CD8-positive, alpha-beta memory T cell (primary cell): ENCODE data around the gene RIT2. TPM values are rescaled to one million over a fixed set of nuclear protein-coding genes. Genes with fewer than 3 reads are reported as not detected.

Source experiments
- CTCF ChIA-PET: fragments of 350-600 bp; sonication (Branson Sonifier 250); formaldehyde crosslinking; loops from one replicate; lab custom pipeline; 2021; ENCODE audit warnings: antibody characterized with exemption; lab: Charles Lee
- POLR2A ChIA-PET: fragments of 350-600 bp; sonication (Branson Sonifier 250); formaldehyde crosslinking; loops from one replicate; lab custom pipeline; 2021; ENCODE audit warnings: antibody characterized with exemption; lab: Charles Lee
- DNase-seq, 5 donors: peaks; one replicate each; pipeline versions ENCODE4 v3.0.0 to v3.0.0-alpha.2; 2020 to 2022; ENCODE audit warnings: mixed read lengths in 1 of 5
- H3K27ac ChIP-seq: one replicate; pipeline ENCODE4 v1.7.0; 2013; ENCODE audit warnings: low read depth, mild to moderate bottlenecking, low read length, moderate library complexity
- H3K27me3 ChIP-seq: 2 replicates; pipeline ENCODE4 v1.7.0; 2013; ENCODE audit warnings: low read length, mild to moderate bottlenecking; ENCODE audit not compliant: insufficient read depth, poor library complexity, severe bottlenecking
- H3K36me3 ChIP-seq: 2 replicates; pipeline ENCODE4 v1.7.0; 2013; ENCODE audit warnings: mild to moderate bottlenecking, low read length, moderate library complexity; ENCODE audit not compliant: insufficient read depth
- H3K4me1 ChIP-seq: 2 replicates; pipeline ENCODE4 v1.7.0; 2013; ENCODE audit warnings: mild to moderate bottlenecking, low read length, moderate library complexity; ENCODE audit not compliant: insufficient read depth
- H3K4me3 ChIP-seq: 2 replicates; pipeline ENCODE4 v1.7.0; 2013; ENCODE audit warnings: mild to moderate bottlenecking, low read length
- H3K9me3 ChIP-seq: 2 replicates; pipeline ENCODE4 v1.7.0; 2013; ENCODE audit warnings: mild to moderate bottlenecking, low read length
- H3K27ac Mint-ChIP-seq, 8 donors: one replicate each; pipeline ENCODE4 v1.8.0; 2020 to 2021; ENCODE audit warnings: mixed read lengths in 8 of 8, mild to moderate bottlenecking in 6 of 8, inconsistent platforms in 3 of 8, moderate library complexity in 3 of 8
- H3K27me3 Mint-ChIP-seq, 2 donors: one replicate each; pipeline ENCODE4 v1.8.0; 2020 to 2021; ENCODE audit warnings: mixed read lengths in 2 of 2, mild to moderate bottlenecking in 1 of 2, moderate library complexity in 1 of 2
- H3K36me3 Mint-ChIP-seq, 3 donors: one replicate each; pipeline ENCODE4 v1.8.0; 2020 to 2021; ENCODE audit warnings: mixed read lengths in 3 of 3, inconsistent platforms in 1 of 3, mild to moderate bottlenecking in 1 of 3
- H3K4me1 Mint-ChIP-seq, 3 donors: one replicate each; pipeline ENCODE4 v1.8.0; 2020 to 2021; ENCODE audit warnings: mixed read lengths in 3 of 3, inconsistent platforms in 1 of 3, mild to moderate bottlenecking in 1 of 3
- H3K4me3 Mint-ChIP-seq, 7 donors: one replicate each; pipeline ENCODE4 v1.8.0; 2020 to 2021; ENCODE audit warnings: mixed read lengths in 7 of 7, mild to moderate bottlenecking in 6 of 7, moderate library complexity in 4 of 7, inconsistent platforms in 2 of 7
- H3K9me3 Mint-ChIP-seq, 5 donors: one replicate each; pipeline ENCODE4 v1.8.0; 2020 to 2022; ENCODE audit warnings: mixed read lengths in 5 of 5, mild to moderate bottlenecking in 3 of 5, moderate library complexity in 2 of 5, inconsistent platforms in 1 of 5
- polyA plus RNA-seq: library from polyadenylated mRNA; unstranded; fragments of 300-500 nt; fragmentation: Illumina TruSeq; gene quantifications from one replicate; pipeline ENCODE4 v1.2.3, GENCODE V29; 2021
- total RNA-seq, 2 experiments: library from RNA; stranded (reverse); gene quantifications; one replicate each; pipeline ENCODE4 v1.2.3, GENCODE V29; 2021

RIT2 gene
- total and polyA plus RNA-seq, 3 experiments from 2014 or later, result not detected

DNA sequence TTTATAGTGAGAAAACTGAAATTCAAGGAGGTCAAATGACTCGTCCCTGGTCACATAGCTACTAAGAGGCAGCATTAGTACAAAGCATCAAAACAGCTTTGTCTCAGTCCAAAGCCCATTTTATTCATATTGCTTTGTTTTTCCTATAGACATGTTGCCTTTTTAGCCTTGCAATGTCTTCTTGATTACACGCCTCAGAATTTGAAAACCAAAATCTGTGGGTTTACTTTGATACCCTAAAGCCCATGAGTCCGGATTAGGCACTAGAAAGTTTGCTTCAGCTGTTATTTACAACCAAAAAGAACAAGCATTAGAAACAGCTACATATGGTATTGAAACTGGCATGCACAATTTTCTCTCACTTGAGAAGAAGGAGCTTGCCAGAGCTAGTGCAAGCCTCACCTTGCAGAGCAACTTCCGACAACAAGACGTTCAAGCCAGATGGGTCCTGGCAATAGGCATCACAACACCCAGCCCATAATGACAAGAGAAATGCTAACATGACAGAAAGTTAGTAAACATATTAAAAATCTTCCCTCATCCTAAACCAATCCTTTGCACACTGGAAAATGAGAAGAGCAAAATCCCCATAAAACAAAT is 276.8 kb downstream of the RIT2 start:
- H3K4me1 ChIP-seq, result no peaks in the 10 kb centered on the region
- no peaks in the 10 kb centered on the region for H3K36me3 ChIP-seq
- H3K27ac Mint-ChIP-seq, result no peak overlapping the region
- POLR2A ChIA-PET, result no interaction called here
- H3K9me3 Mint-ChIP-seq, result peaks cover 6 to 40% (median 11%) of the 10 kb centered on the region in 5 donors
- H3K4me3 Mint-ChIP-seq, result no peak overlapping the region
- H3K27ac ChIP-seq, result no peak overlapping the region
- no peak overlapping the region for H3K4me3 ChIP-seq
- no peak for DNase-seq
- H3K4me1 Mint-ChIP-seq, result no peaks in the 10 kb centered on the region
- H3K27me3 ChIP-seq, result no peaks in the 10 kb centered on the region
- H3K9me3 ChIP-seq, result no peaks in the 10 kb centered on the region
- no peaks in the 10 kb centered on the region for H3K27me3 Mint-ChIP-seq
- CTCF ChIA-PET, result no interaction called here
- no peaks in the 10 kb centered on the region for H3K36me3 Mint-ChIP-seq

GRCh38 chr18:42830936-42831335 is 284.5 kb downstream of the RIT2 start:
- Mint-ChIP-seq H3K4me1 (no peaks in the 10 kb centered on the region), H3K4me3 (no peak overlapping the region), H3K27ac (no peak overlapping the region), H3K36me3 (no peaks in the 10 kb centered on the region), H3K27me3 (no peaks in the 10 kb centered on the region), H3K9me3 (peaks cover 5 to 28% (median 8%) of the 10 kb centered on the region in 5 donors)
- no peaks in the 10 kb centered on the region for H3K9me3 ChIP-seq
- no peaks in the 10 kb centered on the region for H3K36me3 ChIP-seq
- H3K4me3 ChIP-seq, result no peak overlapping the region
- no peaks in the 10 kb centered on the region for H3K4me1 ChIP-seq
- H3K27ac ChIP-seq, result no peak overlapping the region
- POLR2A ChIA-PET, result no interaction called here
- DNase-seq, result no peak
- CTCF ChIA-PET, result no interaction called here
- no peaks in the 10 kb centered on the region for H3K27me3 ChIP-seq

DNA sequence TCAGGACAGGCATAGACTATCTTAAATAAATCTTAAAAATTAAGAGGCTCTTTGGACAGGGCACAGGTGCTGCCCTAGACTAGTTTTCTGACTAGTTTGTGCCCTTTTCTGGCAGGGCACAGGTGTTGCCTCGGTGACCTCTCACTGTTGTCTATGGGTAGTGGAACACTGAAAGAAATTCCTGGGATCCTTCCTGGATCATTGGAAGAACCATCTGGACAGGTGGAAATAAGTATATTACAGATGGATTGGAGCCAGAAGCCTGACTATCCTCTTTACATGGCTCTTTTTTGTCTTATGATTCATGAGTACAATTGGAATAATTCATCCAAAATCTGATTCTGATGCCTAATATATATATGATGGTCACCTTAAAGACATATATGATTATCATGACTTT is 286.6 kb downstream of the RIT2 start:
- H3K27ac ChIP-seq, result no peak overlapping the region
- no peak overlapping the region for H3K4me3 ChIP-seq
- no peaks in the 10 kb centered on the region for H3K9me3 ChIP-seq
- Mint-ChIP-seq H3K27ac (no peak overlapping the region), H3K9me3 (peaks cover 5 to 30% (median 8%) of the 10 kb centered on the region in 5 donors), H3K4me3 (no peak overlapping the region), H3K4me1 (no peaks in the 10 kb centered on the region), H3K36me3 (no peaks in the 10 kb centered on the region), H3K27me3 (no peaks in the 10 kb centered on the region)
- no peaks in the 10 kb centered on the region for H3K36me3 ChIP-seq
- CTCF ChIA-PET, result no interaction called here
- no peak for DNase-seq
- no peaks in the 10 kb centered on the region for H3K27me3 ChIP-seq
- POLR2A ChIA-PET, result no interaction called here
- no peaks in the 10 kb centered on the region for H3K4me1 ChIP-seq

DNA sequence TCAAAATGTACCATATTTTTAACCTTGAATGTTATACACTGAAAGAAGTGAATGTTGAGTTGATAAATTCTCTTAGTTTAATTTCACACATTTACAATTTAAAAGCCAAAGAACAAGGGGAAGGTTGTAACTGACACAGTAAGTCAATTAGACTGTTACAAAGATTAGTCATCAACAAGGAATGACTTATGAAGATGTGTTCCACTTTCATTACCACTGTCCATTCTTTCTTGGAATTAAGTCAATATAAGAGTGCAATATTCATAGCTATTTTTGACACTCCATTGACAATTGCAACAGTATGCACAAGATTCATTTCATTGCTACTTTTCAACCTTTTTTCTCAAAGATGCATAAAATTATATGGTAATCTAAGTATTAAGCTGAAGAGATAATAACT is 291.3 kb downstream of the RIT2 start:
- POLR2A ChIA-PET, result no interaction called here
- no peaks in the 10 kb centered on the region for H3K36me3 Mint-ChIP-seq
- H3K27me3 Mint-ChIP-seq, result no peaks in the 10 kb centered on the region

DNA sequence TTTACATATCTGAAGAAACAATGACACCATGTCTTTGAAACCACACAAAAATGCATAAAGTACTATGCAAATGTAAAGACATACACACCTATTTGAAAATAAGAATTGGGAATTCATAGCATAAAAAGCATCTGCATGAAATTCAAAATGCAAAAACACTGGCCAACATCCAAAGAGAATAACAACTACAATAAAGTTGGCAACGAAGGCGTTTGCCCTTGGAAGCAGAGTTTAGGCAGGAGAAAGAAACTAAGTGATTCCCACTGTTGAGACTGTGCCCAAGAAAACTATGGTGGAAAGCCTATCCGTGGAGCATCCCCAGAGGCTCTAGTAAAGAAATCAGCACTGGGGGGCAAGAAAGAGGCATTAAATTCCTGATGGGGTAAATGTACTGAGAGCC is 292.8 kb downstream of the RIT2 start:
- no peaks in the 10 kb centered on the region for H3K9me3 ChIP-seq
- Mint-ChIP-seq H3K36me3 (no peaks in the 10 kb centered on the region), H3K4me3 (no peak overlapping the region), H3K4me1 (no peaks in the 10 kb centered on the region), H3K9me3 (peaks cover 2 to 12% (median 6%) of the 10 kb centered on the region in 5 donors), H3K27ac (no peak overlapping the region), H3K27me3 (no peaks in the 10 kb centered on the region)
- POLR2A ChIA-PET, result no interaction called here
- CTCF ChIA-PET, result no interaction called here
- H3K4me1 ChIP-seq, result no peaks in the 10 kb centered on the region
- DNase-seq, result no peak
- no peak overlapping the region for H3K4me3 ChIP-seq
- no peak overlapping the region for H3K27ac ChIP-seq
- H3K36me3 ChIP-seq, result no peaks in the 10 kb centered on the region
- H3K27me3 ChIP-seq, result no peaks in the 10 kb centered on the region

More for the DNA sequence above, 291.3 kb downstream of the RIT2 start:
- no peaks in the 10 kb centered on the region for H3K27me3 ChIP-seq
- no peak overlapping the region for H3K4me3 ChIP-seq
- DNase-seq, result no peak
- CTCF ChIA-PET, result no interaction called here
- no peak overlapping the region for H3K27ac ChIP-seq
- Mint-ChIP-seq H3K27ac (no peak overlapping the region), H3K4me1 (no peaks in the 10 kb centered on the region), H3K4me3 (no peak overlapping the region), H3K9me3 (peaks cover 3 to 18% (median 7%) of the 10 kb centered on the region in 5 donors)
- H3K9me3 ChIP-seq, result no peaks in the 10 kb centered on the region
- no peaks in the 10 kb centered on the region for H3K4me1 ChIP-seq
- no peaks in the 10 kb centered on the region for H3K36me3 ChIP-seq

DNA sequence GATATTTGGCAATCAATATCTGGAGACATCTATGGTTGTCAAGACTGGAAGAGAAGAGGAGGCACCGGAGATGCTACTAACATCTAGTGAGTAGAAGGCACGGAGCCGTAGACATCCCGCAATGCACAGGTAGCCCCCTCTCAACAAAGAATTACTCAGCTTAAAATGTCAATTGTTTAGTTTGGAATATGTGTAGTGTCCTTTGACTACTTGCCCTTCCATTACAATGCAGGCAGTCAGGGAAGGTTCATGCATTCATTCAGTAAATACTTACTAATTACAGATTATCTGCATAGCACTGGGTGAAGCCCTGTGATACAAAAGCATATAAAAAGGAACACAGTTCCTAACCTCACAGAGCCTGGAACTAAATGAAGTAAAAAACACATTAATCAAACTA is 294.0 kb downstream of the RIT2 start:
- Histone ChIP-seq H3K36me3 (no peaks in the 10 kb centered on the region), H3K4me3 (no peak overlapping the region), H3K27ac (no peak overlapping the region), H3K4me1 (no peaks in the 10 kb centered on the region), H3K27me3 (no peaks in the 10 kb centered on the region), H3K9me3 (no peaks in the 10 kb centered on the region)
- Mint-ChIP-seq H3K27ac (no peak overlapping the region), H3K4me1 (no peaks in the 10 kb centered on the region), H3K36me3 (no peaks in the 10 kb centered on the region), H3K9me3 (peaks cover 0 to 12% (median 7%) of the 10 kb centered on the region in 5 donors), H3K27me3 (no peaks in the 10 kb centered on the region), H3K4me3 (no peak overlapping the region)
- DNase-seq, result no peak
- ChIA-PET POLR2A (no interaction called here), CTCF (no interaction called here)

- CTCF ChIA-PET, result interaction anchor here (1.6 kb wide), 1 partner anchor 9 kb away, joined by 3 read pairs; no protein-coding TSS in a partner anchor
Measured at GRCh38 chr18:42814618-42815017, 300.9 kb downstream of the RIT2 start.

GRCh38 chr18:42814184-42814583 is 301.3 kb downstream of the RIT2 start:
- Histone ChIP-seq H3K36me3 (no peaks in the 10 kb centered on the region), H3K9me3 (no peaks in the 10 kb centered on the region), H3K4me3 (no peak overlapping the region), H3K27me3 (no peaks in the 10 kb centered on the region), H3K27ac (no peak overlapping the region), H3K4me1 (no peaks in the 10 kb centered on the region)
- H3K36me3 Mint-ChIP-seq, result no peaks in the 10 kb centered on the region
- no peak overlapping the region for H3K27ac Mint-ChIP-seq
- H3K9me3 Mint-ChIP-seq, result peaks cover 5 to 22% (median 7%) of the 10 kb centered on the region in 5 donors
- H3K27me3 Mint-ChIP-seq, result no peaks in the 10 kb centered on the region
- DNase-seq, result no peak
- no peak overlapping the region for H3K4me3 Mint-ChIP-seq
- H3K4me1 Mint-ChIP-seq, result no peaks in the 10 kb centered on the region
- ChIA-PET POLR2A (no interaction called here), CTCF (interaction anchor here (1.6 kb wide), 1 partner anchor 9 kb away, joined by 3 read pairs; no protein-coding TSS in a partner anchor)

More at GRCh38 chr18:42814618-42815017, 300.9 kb downstream of the RIT2 start:
- Histone ChIP-seq H3K9me3 (no peaks in the 10 kb centered on the region), H3K4me1 (no peaks in the 10 kb centered on the region), H3K36me3 (no peaks in the 10 kb centered on the region), H3K27me3 (no peaks in the 10 kb centered on the region), H3K27ac (no peak overlapping the region), H3K4me3 (no peak overlapping the region)
- H3K9me3 Mint-ChIP-seq, result peaks cover 5 to 23% (median 8%) of the 10 kb centered on the region in 5 donors
- POLR2A ChIA-PET, result no interaction called here
- DNase-seq, result no peak
- no peaks in the 10 kb centered on the region for H3K27me3 Mint-ChIP-seq
- no peak overlapping the region for H3K4me3 Mint-ChIP-seq
- no peak overlapping the region for H3K27ac Mint-ChIP-seq
- no peaks in the 10 kb centered on the region for H3K36me3 Mint-ChIP-seq
- no peaks in the 10 kb centered on the region for H3K4me1 Mint-ChIP-seq
